Stimulated activated CD8-positive, alpha-beta memory T cell treated with anti-CD3 and anti-CD28 coated beads, Interleukin-2, amount 100 ng/mL, for 48 hours (primary cell): ENCODE results near the gene WDFY4.

Source experiments
- DNase-seq, 2 donors: peaks; one replicate each; pipeline ENCODE4 v3.0.0-alpha.2; 2020; ENCODE audit warnings: low read depth in 2 of 2

WDFY4 gene

GRCh38 chr10:48905311-48905710 lies 220.6 kb downstream of the WDFY4 start:
- no peak for DNase-seq

GRCh38 chr10:48906841-48907240 lies 222.2 kb downstream of the WDFY4 start:
- no peak for DNase-seq

GRCh38 chr10:48907730-48908129 lies 223.1 kb downstream of the WDFY4 start:
- no peak for DNase-seq

- no peak for DNase-seq
Measured at GRCh38 chr10:48910548-48910947, 225.9 kb downstream of the WDFY4 start.

DNA sequence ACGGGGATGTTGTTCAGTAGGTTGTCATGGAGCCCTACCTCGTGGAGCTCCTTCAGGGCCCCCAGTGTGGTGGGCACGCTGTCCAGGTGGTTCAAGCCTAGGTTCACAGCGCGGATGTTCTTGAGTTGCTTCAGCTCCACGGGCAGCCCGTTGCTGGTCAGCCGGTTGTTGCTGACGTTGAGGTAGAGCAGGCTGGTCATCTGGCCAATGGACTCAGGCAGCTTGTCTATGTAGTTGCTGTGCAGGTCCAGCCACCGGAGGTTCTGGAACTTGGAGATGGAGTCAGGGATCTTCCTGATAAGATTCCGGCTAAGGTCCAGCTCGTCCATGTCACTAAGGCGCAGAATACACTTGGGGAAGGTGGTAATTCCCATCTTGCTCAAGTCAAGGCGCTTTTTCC lies 229.0 kb downstream of the WDFY4 start:
- DNase-seq: no peak

DNA sequence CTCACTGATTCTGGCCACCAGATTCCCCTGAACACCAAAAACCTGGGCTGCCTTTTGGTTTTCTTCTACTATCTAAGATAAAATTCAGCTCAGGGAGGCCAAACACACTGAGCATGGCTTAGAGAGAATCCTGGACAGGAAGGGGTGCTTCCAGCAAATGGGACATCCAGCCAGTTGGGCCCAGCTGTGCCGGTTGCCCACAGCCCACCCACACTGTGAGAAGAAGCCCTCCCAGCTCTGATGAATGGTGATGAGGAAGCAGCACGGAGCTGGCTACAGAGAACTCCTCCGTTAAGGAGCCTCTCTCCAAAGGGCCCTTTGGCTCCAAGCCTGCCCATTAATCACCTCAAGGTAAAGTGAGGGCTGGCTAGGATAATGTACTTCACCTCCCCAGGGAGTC lies 239.1 kb downstream of the WDFY4 start:
- DNase-seq: no peak

- no peak for DNase-seq
Measured at GRCh38 chr10:48924988-48925387, 240.3 kb downstream of the WDFY4 start.

DNA sequence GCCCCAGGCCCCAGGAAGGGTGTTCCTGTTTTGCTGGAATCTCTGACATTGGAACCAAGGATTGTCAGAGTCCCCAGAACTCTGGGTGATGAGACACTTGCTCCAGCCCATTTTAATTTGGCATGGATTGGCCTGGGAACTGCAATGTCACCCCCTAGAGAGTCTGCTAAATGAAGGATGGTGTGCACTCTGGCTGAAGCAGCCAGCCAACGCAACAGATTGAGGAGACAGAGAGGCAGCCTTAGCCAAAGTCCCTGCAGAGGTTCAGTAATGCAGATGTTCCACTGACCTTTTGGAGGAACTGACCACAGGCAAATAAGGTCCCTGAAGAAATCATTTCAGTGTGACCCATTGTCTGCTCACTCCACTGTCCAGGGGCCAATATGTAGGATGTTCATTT lies 241.6 kb downstream of the WDFY4 start:
- DNase-seq: no peak

GRCh38 chr10:48926764-48927540 lies 242.3 kb downstream of the WDFY4 start:
- DNase-seq: no peak

DNA sequence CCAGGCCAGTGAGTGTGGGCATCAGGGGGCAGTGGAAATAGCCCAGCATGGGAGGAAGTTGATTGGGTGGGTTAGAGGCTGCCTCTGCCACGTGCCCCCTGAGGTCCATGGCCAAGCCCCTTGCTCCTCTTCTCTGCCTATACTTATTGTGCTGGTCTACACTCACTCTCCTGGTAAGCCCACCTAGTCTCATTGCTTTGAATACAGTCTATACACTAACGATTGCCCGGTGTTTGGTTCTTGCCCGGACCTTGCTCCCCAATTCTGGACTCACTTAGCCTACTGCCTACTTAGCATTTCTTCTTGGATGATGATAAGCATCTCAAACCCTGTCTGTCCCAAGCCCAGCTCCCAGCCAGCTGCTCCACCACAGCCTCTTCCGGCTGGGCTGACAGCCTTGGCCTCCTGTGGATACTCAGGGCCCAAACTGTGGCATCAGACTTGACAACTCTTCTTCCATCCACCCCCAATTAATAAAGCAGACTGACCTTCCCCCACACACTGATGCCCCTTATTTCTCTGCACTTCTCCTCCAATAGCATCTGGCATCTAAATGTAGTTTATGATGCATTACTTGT lies 244.8 kb downstream of the WDFY4 start:
- DNase-seq: no peak

GRCh38 chr10:48931188-48931587 lies 246.5 kb downstream of the WDFY4 start:
- no peak for DNase-seq

- no peak for DNase-seq
Measured at GRCh38 chr10:48932831-48933664, 248.4 kb downstream of the WDFY4 start.

- no peak for DNase-seq
Measured at GRCh38 chr10:48934672-48935501, 250.2 kb downstream of the WDFY4 start.

- DNase-seq: no peak
Measured at GRCh38 chr10:48935577-48935976, 250.9 kb downstream of the WDFY4 start.

GRCh38 chr10:48937796-48938195 lies 253.1 kb downstream of the WDFY4 start:
- DNase-seq: no peak

DNA sequence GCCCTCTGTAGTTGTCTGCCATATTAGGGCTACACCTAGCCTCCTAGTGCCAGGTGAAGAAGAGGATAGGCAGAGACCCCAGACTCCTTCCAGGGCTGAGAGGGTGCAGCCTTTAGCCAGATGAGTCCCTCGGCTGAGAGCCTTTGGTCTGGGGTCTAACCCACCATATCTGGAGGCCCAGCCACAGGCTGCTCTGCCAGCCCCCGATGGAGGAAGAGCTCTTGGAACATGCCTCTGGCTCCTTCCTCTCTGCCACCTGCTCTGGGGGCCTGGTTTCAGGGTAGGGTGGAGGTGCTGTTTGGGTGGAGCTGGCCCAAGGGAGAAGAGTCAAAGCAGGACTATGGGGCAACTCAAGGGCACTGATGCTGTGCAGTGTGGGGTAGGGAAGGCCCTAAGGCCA lies 253.6 kb downstream of the WDFY4 start:
- no peak for DNase-seq

GRCh38 chr10:48938990-48939536 lies 254.4 kb downstream of the WDFY4 start:
- DNase-seq: no peak

DNA sequence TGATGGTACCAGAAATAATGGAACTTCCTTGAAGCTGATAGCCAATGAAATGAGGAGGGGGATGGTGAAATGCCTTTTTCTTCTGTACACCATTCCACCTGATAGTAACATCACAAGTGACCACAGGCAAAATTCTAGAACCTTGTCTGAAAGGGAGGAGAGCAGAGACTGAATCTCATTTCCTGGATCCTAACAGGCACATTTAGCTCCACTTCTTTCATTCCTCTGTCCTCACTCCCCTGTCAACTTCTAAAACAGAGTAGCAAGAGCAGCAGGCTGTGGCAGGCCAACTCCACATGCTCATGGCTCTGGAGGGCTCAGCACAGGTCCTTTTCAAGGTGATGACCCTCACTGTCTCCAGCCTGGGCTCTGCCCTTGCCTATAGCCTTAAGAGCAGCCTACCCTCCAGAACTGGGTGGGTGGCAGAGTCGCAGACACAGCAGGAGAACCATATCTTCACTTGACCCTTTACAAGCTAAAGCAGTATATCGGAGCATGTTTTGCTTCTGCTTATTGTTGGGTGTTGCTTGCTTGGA lies 255.2 kb downstream of the WDFY4 start, which contains the start of gene LRRC18:
Gene LRRC18, minus strand, starts transcription at position 51 of the 536 bp plus-strand sequence. CDS start 25,685 bp downstream, outside the sequence.
- no peak for DNase-seq

- no peak for DNase-seq
Measured at GRCh38 chr10:48940372-48940771, 255.7 kb downstream of the WDFY4 start.

- no peak for DNase-seq
Measured at GRCh38 chr10:48940958-48941357, 256.3 kb downstream of the WDFY4 start.

DNA sequence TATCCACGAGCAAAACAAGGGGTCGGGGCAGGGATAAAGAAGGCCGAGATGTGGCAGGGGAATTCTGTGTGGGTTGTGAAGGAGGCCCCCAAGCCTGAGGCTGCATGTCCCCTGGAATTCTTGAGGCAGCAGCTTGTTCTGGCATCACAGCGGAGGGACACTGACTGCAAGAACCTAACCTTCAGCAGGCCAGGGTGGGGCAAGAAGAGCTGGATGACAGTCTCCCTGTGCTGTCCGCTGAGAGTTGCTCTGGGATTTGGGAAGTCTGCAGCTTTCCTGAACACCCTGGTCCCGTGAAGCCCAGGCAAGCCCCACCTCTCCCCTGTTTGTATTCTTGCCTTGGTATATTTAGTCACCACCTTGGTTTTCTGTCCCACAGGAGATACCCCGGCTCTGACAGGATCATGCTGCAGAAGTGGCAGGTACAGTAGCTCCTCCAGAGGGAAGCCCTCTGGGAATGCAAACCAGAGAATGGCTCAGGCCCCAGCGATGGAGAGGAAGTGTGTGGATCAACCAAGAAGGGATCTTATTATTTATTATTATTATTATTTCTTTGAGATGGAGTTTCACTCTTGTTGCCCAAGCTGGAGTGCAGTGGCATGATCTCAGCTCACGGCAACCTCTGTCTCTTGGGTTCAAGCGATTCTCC lies 256.9 kb downstream of the WDFY4 start:
- no peak for DNase-seq
